ENCODE data around the gene CRB2.

Gene CRB2

DNA sequence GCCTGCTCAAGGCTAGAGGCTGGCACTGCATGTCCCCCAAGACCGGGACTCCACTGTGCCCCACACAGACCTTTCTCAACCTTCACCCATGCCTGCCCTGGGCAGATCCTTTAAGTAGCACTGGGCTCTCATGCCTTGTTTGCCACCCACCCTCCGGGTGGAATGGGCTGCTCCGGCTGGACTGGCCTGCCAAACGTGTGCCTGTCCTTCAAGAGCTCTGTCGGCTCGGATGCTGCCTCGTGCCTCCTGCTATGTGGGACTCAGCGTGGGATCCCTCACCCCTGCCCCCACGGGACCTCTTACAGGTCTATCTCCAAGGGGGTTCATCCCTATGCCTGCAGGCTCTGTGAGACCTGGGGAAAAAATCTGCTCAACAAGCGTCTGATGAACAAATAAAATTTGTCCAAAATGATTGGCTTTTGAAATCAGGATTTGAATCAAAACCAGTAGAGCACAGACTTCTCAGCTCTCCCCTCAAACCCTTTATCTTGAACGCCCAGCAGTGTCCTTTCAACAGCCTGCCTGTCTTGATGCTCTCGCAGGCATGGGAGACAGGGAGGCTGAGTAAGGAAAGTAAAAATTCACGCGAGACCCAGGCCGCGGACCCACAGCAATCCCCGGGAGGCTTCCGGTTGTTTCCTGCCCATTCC lies 56.3 kb downstream of the CRB2 start:
- TF ChIP-seq POLR2AphosphoS5 (IDR thresholded peaks at IDR 0.05; ENCODE audit: low read depth) (no peak), SPI1 (IDR thresholded peaks at IDR 0.05; ENCODE audit: borderline replicate concordance, low read depth) (no peak), GABPA (IDR thresholded peaks at IDR 0.05; ENCODE audit: low read depth) (no peak), CTCF (IDR thresholded peaks at IDR 0.05; ENCODE audit: insufficient read depth, low read length) (no peak)
- TF ChIP-seq, protein P1, sequence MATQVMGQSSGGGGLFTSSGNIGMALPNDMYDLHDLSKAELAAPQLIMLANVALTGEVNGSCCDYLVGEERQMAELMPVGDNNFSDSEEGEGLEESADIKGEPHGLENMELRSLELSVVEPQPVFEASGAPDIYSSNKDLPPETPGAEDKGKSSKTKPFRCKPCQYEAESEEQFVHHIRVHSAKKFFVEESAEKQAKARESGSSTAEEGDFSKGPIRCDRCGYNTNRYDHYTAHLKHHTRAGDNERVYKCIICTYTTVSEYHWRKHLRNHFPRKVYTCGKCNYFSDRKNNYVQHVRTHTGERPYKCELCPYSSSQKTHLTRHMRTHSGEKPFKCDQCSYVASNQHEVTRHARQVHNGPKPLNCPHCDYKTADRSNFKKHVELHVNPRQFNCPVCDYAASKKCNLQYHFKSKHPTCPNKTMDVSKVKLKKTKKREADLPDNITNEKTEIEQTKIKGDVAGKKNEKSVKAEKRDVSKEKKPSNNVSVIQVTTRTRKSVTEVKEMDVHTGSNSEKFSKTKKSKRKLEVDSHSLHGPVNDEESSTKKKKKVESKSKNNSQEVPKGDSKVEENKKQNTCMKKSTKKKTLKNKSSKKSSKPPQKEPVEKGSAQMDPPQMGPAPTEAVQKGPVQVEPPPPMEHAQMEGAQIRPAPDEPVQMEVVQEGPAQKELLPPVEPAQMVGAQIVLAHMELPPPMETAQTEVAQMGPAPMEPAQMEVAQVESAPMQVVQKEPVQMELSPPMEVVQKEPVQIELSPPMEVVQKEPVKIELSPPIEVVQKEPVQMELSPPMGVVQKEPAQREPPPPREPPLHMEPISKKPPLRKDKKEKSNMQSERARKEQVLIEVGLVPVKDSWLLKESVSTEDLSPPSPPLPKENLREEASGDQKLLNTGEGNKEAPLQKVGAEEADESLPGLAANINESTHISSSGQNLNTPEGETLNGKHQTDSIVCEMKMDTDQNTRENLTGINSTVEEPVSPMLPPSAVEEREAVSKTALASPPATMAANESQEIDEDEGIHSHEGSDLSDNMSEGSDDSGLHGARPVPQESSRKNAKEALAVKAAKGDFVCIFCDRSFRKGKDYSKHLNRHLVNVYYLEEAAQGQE (IDR thresholded peaks at IDR 0.05; ENCODE audit: insufficient replicate concordance, low read depth): no peak
- H3K4me3 ChIP-seq (replicated peaks; ENCODE audit: insufficient read depth, low read length): no peak overlapping the region
- H3K27ac ChIP-seq (replicated peaks): no peak overlapping the region
- no peaks in the 10 kb centered on the region for H3K27me3 ChIP-seq (ENCODE audit: insufficient read depth, poor library complexity, severe bottlenecking)
- DNase-seq (ENCODE audit: low read depth in 1 of 2, low spot score in 1 of 2): no peak

DNA sequence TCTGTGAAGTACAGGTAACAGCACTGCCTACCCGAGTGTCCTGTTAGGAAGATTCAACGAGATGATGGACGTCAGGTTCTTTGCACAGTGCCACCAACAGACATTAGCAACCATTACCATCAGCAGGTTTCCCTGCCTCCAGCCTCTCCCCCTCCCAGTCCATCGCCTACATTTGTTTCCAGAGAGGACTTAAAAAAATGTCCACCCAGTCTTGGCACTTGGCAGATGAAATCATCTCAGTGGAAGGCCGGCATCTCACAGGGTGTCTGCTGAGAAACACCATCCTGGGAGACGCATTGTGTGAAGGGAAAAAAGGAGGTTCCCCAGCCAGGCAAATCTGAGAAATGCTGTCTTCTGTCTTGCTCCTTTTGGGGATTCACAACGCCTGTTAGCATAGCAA lies 58.2 kb downstream of the CRB2 start:
- Histone ChIP-seq H3K27me3 (ENCODE audit: insufficient read depth, poor library complexity, severe bottlenecking) (no peaks in the 10 kb centered on the region), H3K4me3 (replicated peaks; ENCODE audit: insufficient read depth, low read length) (no peak overlapping the region), H3K27ac (replicated peaks) (no peak overlapping the region)
- TF ChIP-seq, protein P1 (IDR thresholded peaks at IDR 0.05; ENCODE audit: insufficient replicate concordance, low read depth): no peak
- no peak for TF ChIP-seq SPI1 (IDR thresholded peaks at IDR 0.05; ENCODE audit: borderline replicate concordance, low read depth)
- no peak for TF ChIP-seq GABPA (IDR thresholded peaks at IDR 0.05; ENCODE audit: low read depth)
- TF ChIP-seq POLR2AphosphoS5 (IDR thresholded peaks at IDR 0.05; ENCODE audit: low read depth): no peak
- no peak for TF ChIP-seq CTCF (IDR thresholded peaks at IDR 0.05; ENCODE audit: insufficient read depth, low read length)
- no peak for DNase-seq (ENCODE audit: low read depth in 1 of 2, low spot score in 1 of 2)

DNA sequence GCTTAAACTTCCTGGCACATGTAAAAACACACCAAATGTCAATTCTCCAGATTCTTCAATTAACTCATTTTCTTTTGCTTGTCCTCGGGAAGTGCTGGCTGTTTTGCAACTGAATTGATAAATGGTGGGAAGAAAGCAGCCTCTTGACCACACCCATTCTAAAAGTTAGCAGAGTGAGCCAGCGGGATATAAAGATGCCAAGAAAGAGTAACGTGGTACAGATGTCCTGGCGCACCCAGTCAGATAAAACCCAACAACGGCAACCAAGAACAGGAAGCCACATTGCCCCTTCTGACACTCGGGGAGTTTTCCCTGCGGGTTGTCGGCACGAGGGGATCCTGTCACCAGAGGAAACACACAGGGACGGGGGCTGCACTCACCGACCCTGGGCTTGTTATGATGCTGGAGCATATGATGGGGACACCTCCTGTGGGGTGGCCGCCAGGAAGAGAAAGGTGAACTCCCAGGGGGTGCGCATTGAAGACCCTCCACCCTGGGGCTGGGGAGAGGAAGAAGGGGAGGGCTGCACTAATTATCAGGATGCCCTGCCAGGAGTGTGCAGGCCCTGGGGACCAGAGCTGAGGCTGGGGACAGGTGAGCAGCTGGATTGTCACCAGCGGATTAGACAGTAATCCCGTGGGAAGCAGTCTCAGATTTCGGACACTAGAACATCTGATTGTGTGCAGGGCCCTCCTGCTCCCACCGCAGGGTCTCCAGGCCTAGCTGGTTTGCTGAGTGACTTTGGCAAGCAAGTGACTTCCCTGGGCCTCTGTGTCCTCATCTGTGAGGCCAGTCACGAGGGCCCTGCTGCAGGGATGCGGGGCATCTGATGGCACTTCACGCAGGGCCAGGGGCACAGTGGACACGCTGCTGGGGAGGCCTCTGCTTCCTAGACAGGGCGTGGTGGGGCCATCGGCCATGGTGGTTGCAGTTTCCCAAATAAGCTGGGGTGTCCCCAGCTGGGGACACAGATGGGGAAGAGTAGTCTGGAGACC lies 59.2 kb downstream of the CRB2 start:
- TF ChIP-seq POLR2AphosphoS5 (IDR thresholded peaks at IDR 0.05; ENCODE audit: low read depth) (no peak), SPI1 (IDR thresholded peaks at IDR 0.05; ENCODE audit: borderline replicate concordance, low read depth) (no peak), CTCF (IDR thresholded peaks at IDR 0.05; ENCODE audit: insufficient read depth, low read length) (no peak), GABPA (IDR thresholded peaks at IDR 0.05; ENCODE audit: low read depth) (no peak)
- TF ChIP-seq, protein P1 (IDR thresholded peaks at IDR 0.05; ENCODE audit: insufficient replicate concordance, low read depth): no peak
- no peak for DNase-seq (ENCODE audit: low read depth in 1 of 2, low spot score in 1 of 2)
- Histone ChIP-seq H3K4me3 (replicated peaks; ENCODE audit: insufficient read depth, low read length) (no peak overlapping the region), H3K27me3 (ENCODE audit: insufficient read depth, poor library complexity, severe bottlenecking) (no peaks in the 10 kb centered on the region), H3K27ac (replicated peaks) (no peak overlapping the region)
